Thymus (tissue), 11 donors: ENCODE measurements around the gene FRAS1. TPM values are rescaled to one million over a fixed set of nuclear protein-coding genes. Genes with fewer than 3 reads are reported as not detected.
"Not testable (repeated sequence)": the region's sequence is repeated elsewhere in the genome, so short reads cannot be mapped to it uniquely, and the experiment has no call there.

Source experiments
- DNase-seq, 9 donors: peaks; one replicate each; pipeline ENCODE4 v3.0.0-alpha.2; 2013; ENCODE audit warnings: low spot score in 9 of 9, low read depth in 6 of 9, missing footprints in 1 of 9
- H3K27ac ChIP-seq, 2 donors: one replicate each; pipeline ENCODE4 v1.5.1; 2013; ENCODE audit warnings: control low read depth in 1 of 2, low read depth in 1 of 2, low read length in 1 of 2, mild to moderate bottlenecking in 1 of 2, moderate library complexity in 1 of 2
- H3K27me3 ChIP-seq, 2 donors: one replicate each; pipeline ENCODE4 v1.5.1; 2013; ENCODE audit warnings: low read length in 1 of 2; ENCODE audit not compliant: control insufficient read depth in 2 of 2, insufficient read depth in 1 of 2
- H3K36me3 ChIP-seq, 2 donors: one replicate each; pipeline ENCODE4 v1.5.1; 2013; ENCODE audit warnings: low read length in 1 of 2, mild to moderate bottlenecking in 1 of 2, moderate library complexity in 1 of 2; ENCODE audit not compliant: control insufficient read depth in 2 of 2, insufficient read depth in 2 of 2
- H3K4me1 ChIP-seq, 2 donors: one replicate each; pipeline ENCODE4 v1.5.1; 2013; ENCODE audit warnings: low read length in 2 of 2; ENCODE audit not compliant: control insufficient read depth in 2 of 2, insufficient read depth in 2 of 2
- H3K4me3 ChIP-seq, 2 donors: one replicate each; pipeline ENCODE4 v1.5.1; 2013; ENCODE audit warnings: low read length in 2 of 2, control low read depth in 1 of 2, mild to moderate bottlenecking in 1 of 2
- H3K9me3 ChIP-seq, 2 donors: one replicate each; pipeline ENCODE4 v1.5.1; 2013; ENCODE audit warnings: low read length in 1 of 2, mild to moderate bottlenecking in 1 of 2; ENCODE audit not compliant: control insufficient read depth in 2 of 2, insufficient read depth in 1 of 2
- WGBS: extraction: QIAGEN DNeasy Blood & Tissue Kit; methylation state at CpG from one replicate; pipeline ENCODE4 v1.1.7; 2013; 5-methylcytosine and 5-hydroxymethylcytosine counted together
- polyA plus RNA-seq: library from polyadenylated mRNA; stranded (reverse); fragments of 200-250 nt; gene quantifications from one replicate; pipeline ENCODE4 v1.2.3, GENCODE V29; 2013
- total RNA-seq: library from RNA; stranded (reverse); fragments of 120-200 nt; gene quantifications from one replicate; pipeline ENCODE4 v1.2.4, GENCODE V29; 2013
- donor health status: healthy.

The FRAS1 gene
- total and polyA plus RNA-seq, 2 donors, result 1.0 to 1.6 TPM

- WGBS, result 97% methylated on average over 2 of the region's 2 CpGs
Measured at GRCh38 chr4:78165758-78166157, 108.6 kb downstream of the FRAS1 start.

GRCh38 chr4:78166622-78167021 lies 109.5 kb downstream of the FRAS1 start:
- H3K27ac ChIP-seq, result no peak overlapping the region
- H3K36me3 ChIP-seq, result no peaks in the 10 kb centered on the region
- no peaks in the 10 kb centered on the region for H3K4me1 ChIP-seq
- no peak for DNase-seq
- H3K9me3 ChIP-seq, result no peaks in the 10 kb centered on the region
- H3K4me3 ChIP-seq, result no peak overlapping the region
- H3K27me3 ChIP-seq, result no peaks in the 10 kb centered on the region

More at GRCh38 chr4:78165758-78166157, 108.6 kb downstream of the FRAS1 start:
- H3K4me1 ChIP-seq, result no peaks in the 10 kb centered on the region
- H3K9me3 ChIP-seq, result no peaks in the 10 kb centered on the region
- H3K36me3 ChIP-seq, result no peaks in the 10 kb centered on the region
- no peak overlapping the region for H3K27ac ChIP-seq
- no peak overlapping the region for H3K4me3 ChIP-seq
- DNase-seq, result no peak
- H3K27me3 ChIP-seq, result no peaks in the 10 kb centered on the region

GRCh38 chr4:78167510-78167909 lies 110.4 kb downstream of the FRAS1 start:
- Histone ChIP-seq H3K4me3 (no peak overlapping the region), H3K36me3 (no peaks in the 10 kb centered on the region), H3K27me3 (no peaks in the 10 kb centered on the region), H3K4me1 (no peaks in the 10 kb centered on the region), H3K27ac (no peak overlapping the region), H3K9me3 (no peaks in the 10 kb centered on the region)
- WGBS, result 92% methylated on average over 1 of the region's 1 CpG
- DNase-seq, result no peak

GRCh38 chr4:78168029-78168428 lies 110.9 kb downstream of the FRAS1 start:
- Histone ChIP-seq H3K36me3 (no peaks in the 10 kb centered on the region), H3K9me3 (no peaks in the 10 kb centered on the region), H3K4me3 (no peak overlapping the region), H3K4me1 (no peaks in the 10 kb centered on the region), H3K27ac (no peak overlapping the region), H3K27me3 (no peaks in the 10 kb centered on the region)
- no peak for DNase-seq
- WGBS, result 98% methylated on average over 3 of the region's 3 CpGs

- WGBS, result 95% methylated on average over 1 of the region's 1 CpG
- H3K4me3 ChIP-seq, result no peak overlapping the region
- H3K36me3 ChIP-seq, result no peaks in the 10 kb centered on the region
- no peaks in the 10 kb centered on the region for H3K4me1 ChIP-seq
- H3K27me3 ChIP-seq, result no peaks in the 10 kb centered on the region
- H3K9me3 ChIP-seq, result no peaks in the 10 kb centered on the region
- no peak for DNase-seq
- no peak overlapping the region for H3K27ac ChIP-seq
Measured at GRCh38 chr4:78169728-78170127, 112.6 kb downstream of the FRAS1 start.

- Histone ChIP-seq H3K27ac (no peak overlapping the region), H3K36me3 (no peaks in the 10 kb centered on the region), H3K9me3 (no peaks in the 10 kb centered on the region), H3K4me1 (no peaks in the 10 kb centered on the region), H3K4me3 (no peak overlapping the region), H3K27me3 (no peaks in the 10 kb centered on the region)
- WGBS, result 94% methylated on average over 6 of the region's 6 CpGs
- no peak for DNase-seq
Measured at GRCh38 chr4:78171482-78171881, 114.4 kb downstream of the FRAS1 start.

- WGBS, result 90% methylated on average over 5 of the region's 5 CpGs
- no peak for DNase-seq
- no peaks in the 10 kb centered on the region for H3K4me1 ChIP-seq
Measured at GRCh38 chr4:78174891-78175290, 117.8 kb downstream of the FRAS1 start.

GRCh38 chr4:78179196-78179595 lies 122.1 kb downstream of the FRAS1 start:
- H3K4me1 ChIP-seq, result no peaks in the 10 kb centered on the region
- DNase-seq, result no peak
- WGBS, result 89% methylated on average over 2 of the region's 2 CpGs

More at GRCh38 chr4:78174891-78175290, 117.8 kb downstream of the FRAS1 start:
- Histone ChIP-seq H3K4me3 (no peak overlapping the region), H3K27me3 (no peaks in the 10 kb centered on the region), H3K36me3 (no peaks in the 10 kb centered on the region), H3K9me3 (no peaks in the 10 kb centered on the region), H3K27ac (no peak overlapping the region)

GRCh38 chr4:78181681-78182234 lies 124.6 kb downstream of the FRAS1 start:
- H3K36me3 ChIP-seq, H3K9me3 ChIP-seq, DNase-seq, H3K27me3 ChIP-seq, H3K4me3 ChIP-seq, H3K27ac ChIP-seq, H3K4me1 ChIP-seq: not testable (repeated sequence)
- WGBS, result 98% methylated on average over 36 of the region's 36 CpGs

More at GRCh38 chr4:78179196-78179595, 122.1 kb downstream of the FRAS1 start:
- no peaks in the 10 kb centered on the region for H3K27me3 ChIP-seq
- H3K36me3 ChIP-seq, result no peaks in the 10 kb centered on the region
- H3K9me3 ChIP-seq, result no peaks in the 10 kb centered on the region
- H3K27ac ChIP-seq, result no peak overlapping the region
- no peak overlapping the region for H3K4me3 ChIP-seq

- H3K4me1 ChIP-seq, result no peaks in the 10 kb centered on the region
- no peaks in the 10 kb centered on the region for H3K36me3 ChIP-seq
- no peak overlapping the region for H3K4me3 ChIP-seq
- no peaks in the 10 kb centered on the region for H3K27me3 ChIP-seq
- no peaks in the 10 kb centered on the region for H3K9me3 ChIP-seq
- no peak for DNase-seq
- H3K27ac ChIP-seq, result no peak overlapping the region
Measured at GRCh38 chr4:78184584-78184983, 127.5 kb downstream of the FRAS1 start.
